H9 (cell line): Measurements from ENCODE around the gene TBC1D5. TPM values are rescaled to one million over a fixed set of nuclear protein-coding genes. Genes with fewer than 3 reads are reported as not detected.

Experiments
- DNase-seq: peaks from one replicate; pipeline ENCODE4 v3.0.0-alpha.2; 2017
- H2AFZ ChIP-seq: one replicate; pipeline ENCODE4 v1.6.1; 2013; ENCODE audit warnings: mild to moderate bottlenecking, low read length, control low read depth, moderate library complexity
- H2AK5ac ChIP-seq: 2 replicates; pipeline ENCODE4 v1.6.1; 2013; ENCODE audit warnings: low read length, control low read depth, mixed read lengths; ENCODE audit not compliant: insufficient read length
- H2BK120ac ChIP-seq: one replicate; pipeline ENCODE4 v1.6.1; 2013; ENCODE audit warnings: low read depth, mild to moderate bottlenecking, low read length, control low read depth, inconsistent platforms; ENCODE audit not compliant: poor library complexity, severe bottlenecking
- H2BK12ac ChIP-seq: 2 replicates; pipeline ENCODE4 v1.6.1; 2013; ENCODE audit warnings: low read length, control low read depth, mixed read lengths, low read depth; ENCODE audit not compliant: insufficient read length
- H2BK15ac ChIP-seq: 2 replicates; pipeline ENCODE4 v1.6.1; 2013; ENCODE audit warnings: low read depth, low read length, control low read depth
- H2BK20ac ChIP-seq: one replicate; pipeline ENCODE4 v1.6.1; 2013; ENCODE audit warnings: low read depth, mild to moderate bottlenecking, low read length, control low read depth, inconsistent platforms; ENCODE audit not compliant: poor library complexity, severe bottlenecking
- H2BK5ac ChIP-seq: 2 replicates; pipeline ENCODE4 v1.6.1; 2013; ENCODE audit warnings: low read length, control low read depth, mixed read lengths; ENCODE audit not compliant: insufficient read length
- H3K14ac ChIP-seq: 2 replicates; pipeline ENCODE4 v1.6.1; 2013; ENCODE audit warnings: low read length, control low read depth; ENCODE audit not compliant: insufficient read depth
- H3K18ac ChIP-seq: 2 replicates; pipeline ENCODE4 v1.6.1; 2013; ENCODE audit warnings: low read depth, mild to moderate bottlenecking, mixed read lengths, low read length, control low read depth; ENCODE audit not compliant: insufficient read length
- H3K23ac ChIP-seq: 2 replicates; pipeline ENCODE4 v1.6.1; 2013; ENCODE audit warnings: low read length, control low read depth, mixed read lengths, low read depth; ENCODE audit not compliant: insufficient read length
- H3K23me2 ChIP-seq: 2 replicates; pipeline ENCODE4 v1.6.1; 2013; ENCODE audit warnings: low read depth, mild to moderate bottlenecking, mixed read lengths, low read length, control low read depth; ENCODE audit not compliant: insufficient read length, poor library complexity, severe bottlenecking
- H3K27ac ChIP-seq: 2 replicates; pipeline ENCODE4 v1.5.1; 2013; ENCODE audit warnings: low read length, control low read depth, mixed read lengths, low read depth; ENCODE audit not compliant: insufficient read length
- H3K27me3 ChIP-seq: 2 replicates; pipeline ENCODE4 v1.6.1; 2013; ENCODE audit warnings: low read length, control low read depth, inconsistent platforms; ENCODE audit not compliant: insufficient read depth
- H3K4ac ChIP-seq: 2 replicates; pipeline ENCODE4 v1.6.1; 2013; ENCODE audit warnings: low read depth, mild to moderate bottlenecking, control low read depth, inconsistent platforms, low read length, moderate library complexity
- H3K4me1 ChIP-seq: 2 replicates; pipeline ENCODE4 v1.6.1; 2013; ENCODE audit warnings: low read length, control low read depth, inconsistent platforms; ENCODE audit not compliant: insufficient read depth
- H3K4me2 ChIP-seq: 2 replicates; pipeline ENCODE4 v1.6.1; 2013; ENCODE audit warnings: low read length, control low read depth, mixed read lengths; ENCODE audit not compliant: insufficient read length, insufficient read depth
- H3K56ac ChIP-seq: 2 replicates; pipeline ENCODE4 v1.6.1; 2013; ENCODE audit warnings: low read depth, mild to moderate bottlenecking, mixed read lengths, low read length, control low read depth; ENCODE audit not compliant: insufficient read length
- H3K79me1 ChIP-seq: 2 replicates; pipeline ENCODE4 v1.6.1; 2013; ENCODE audit warnings: low read depth, mild to moderate bottlenecking, moderate library complexity, low read length, control low read depth, inconsistent platforms; ENCODE audit not compliant: insufficient read depth, poor library complexity, severe bottlenecking
- H3K79me2 ChIP-seq: 2 replicates; pipeline ENCODE4 v1.6.1; 2013; ENCODE audit warnings: low read length, control low read depth, inconsistent platforms; ENCODE audit not compliant: insufficient read depth
- H3K9ac ChIP-seq: 2 replicates; pipeline ENCODE4 v1.6.1; 2013; ENCODE audit warnings: low read length, control low read depth, mixed read lengths; ENCODE audit not compliant: insufficient read length; ENCODE audit errors: extremely low read depth
- H3K9me3 ChIP-seq: one replicate; pipeline ENCODE4 v1.6.1; 2013; ENCODE audit warnings: low read depth, low read length, inconsistent platforms; ENCODE audit not compliant: control insufficient read depth
- H3T11ph ChIP-seq: one replicate; pipeline ENCODE4 v1.6.1; 2013; ENCODE audit warnings: mild to moderate bottlenecking, low read length, control low read depth, inconsistent platforms
- H4K20me1 ChIP-seq: one replicate; pipeline ENCODE4 v1.6.1; 2013; ENCODE audit not compliant: control insufficient read depth, insufficient read length, insufficient read depth
- H4K5ac ChIP-seq: 2 replicates; pipeline ENCODE4 v1.6.1; 2013; ENCODE audit warnings: low read depth, mild to moderate bottlenecking, mixed read lengths, low read length, control low read depth; ENCODE audit not compliant: insufficient read length
- H4K8ac ChIP-seq: replicated peaks from 2 replicates; pipeline ENCODE4 v1.6.1; 2013; ENCODE audit warnings: low read length, control low read depth, mixed read lengths, low read depth; ENCODE audit not compliant: insufficient read length
- H4K91ac ChIP-seq: 2 replicates; pipeline ENCODE4 v1.6.1; 2013; ENCODE audit warnings: low read depth, mild to moderate bottlenecking, moderate library complexity, mixed read lengths, low read length, control low read depth; ENCODE audit not compliant: insufficient read length
- H3K27ac Mint-ChIP-seq, 3 experiments: 2 replicates in 2 of 3; 3 replicates in 1 of 3; pipeline ENCODE4 v1.8.0; 2020 to 2021; ENCODE audit warnings: mixed read lengths in 3 of 3, mild to moderate bottlenecking in 1 of 3, moderate library complexity in 1 of 3
- H3K27me3 Mint-ChIP-seq: 2 replicates; pipeline ENCODE4 v1.8.0; 2021; ENCODE audit warnings: low read depth, mild to moderate bottlenecking, moderate library complexity, mixed read lengths
- H3K36me3 Mint-ChIP-seq, 3 experiments: 2 replicates in 2 of 3; 3 replicates in 1 of 3; pipeline ENCODE4 v1.8.0; 2020 to 2021; ENCODE audit warnings: low read depth in 3 of 3, mixed read lengths in 3 of 3; ENCODE audit not compliant: insufficient read depth in 1 of 3
- H3K4me1 Mint-ChIP-seq, 2 experiments: 2 replicates each; pipeline ENCODE4 v1.8.0; 2020; ENCODE audit warnings: mixed read lengths in 2 of 2
- H3K4me3 Mint-ChIP-seq, 2 experiments: 2 replicates in 1 of 2; 3 replicates in 1 of 2; pipeline ENCODE4 v1.8.0; 2020 to 2021; ENCODE audit warnings: mild to moderate bottlenecking in 2 of 2, mixed read lengths in 2 of 2, moderate library complexity in 1 of 2
- H3K9me3 Mint-ChIP-seq, 2 experiments: 2 replicates in 1 of 2; 3 replicates in 1 of 2; pipeline ENCODE4 v1.8.0; 2020; ENCODE audit warnings: mild to moderate bottlenecking in 2 of 2, mixed read lengths in 2 of 2, moderate library complexity in 1 of 2
- WGBS: extraction: QIAGEN DNeasy Blood & Tissue Kit; methylation state at CpG from one replicate; pipeline ENCODE4 v1.1.7; 2013; ENCODE audit warnings: missing lambda C conversion rate, low lambda C conversion rate, mixed read lengths; ENCODE audit not compliant: insufficient read length; ENCODE audit errors: extremely low coverage; 5-methylcytosine and 5-hydroxymethylcytosine counted together
- total RNA-seq: library from RNA; stranded (reverse); gene quantifications from 2 replicates; pipeline ENCODE4 v1.2.1, GENCODE V29; 2021
- TF ChIP-seq, protein P1 (sequence below): fragments of 200-600 bp; sonication (generic); conservative IDR thresholded peaks from 3 replicates; pipeline ENCODE4 v1.8.0; 2021; ENCODE audit warnings: antibody characterized with exemption, mild to moderate bottlenecking

Gene TBC1D5
- total RNA-seq, 1 experiment from 2014 or later, result 25.0 TPM

DNA sequence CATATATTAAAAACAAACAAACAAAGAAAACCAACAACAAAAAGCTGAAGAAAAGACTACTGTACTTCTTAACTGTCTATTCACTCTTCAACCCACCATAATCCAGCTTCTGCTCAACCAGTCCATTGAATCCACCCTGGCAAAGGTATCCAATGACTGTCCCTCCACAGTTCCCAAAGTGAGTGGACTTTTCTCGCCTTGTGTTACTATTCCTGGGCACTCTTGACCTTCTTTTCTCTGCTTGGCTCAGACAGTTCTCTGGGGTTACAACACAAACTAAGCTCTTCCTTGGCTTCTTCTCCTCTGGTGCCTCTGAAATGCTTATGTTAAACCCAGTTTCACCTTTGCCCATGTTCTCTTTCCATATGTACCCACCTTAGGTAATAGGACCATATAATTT is 437.5 kb downstream of the TBC1D5 start:
- Histone ChIP-seq H3K23me2 (no peaks in the 10 kb centered on the region), H3K4ac (no peak overlapping the region), H3K9ac (no peak overlapping the region), H3K27me3 (no peaks in the 10 kb centered on the region), H3T11ph (no peak overlapping the region), H2BK120ac (no peak overlapping the region), H2AFZ (no peak overlapping the region), H2AK5ac (no peak overlapping the region), H3K4me1 (no peaks in the 10 kb centered on the region), H3K27ac (no peak overlapping the region), H3K4me2 (no peak overlapping the region), H3K23ac (no peak overlapping the region), H3K9me3 (no peaks in the 10 kb centered on the region), H2BK20ac (no peak overlapping the region), H4K5ac (no peak overlapping the region), H2BK12ac (no peak overlapping the region), H3K79me2 (no peaks in the 10 kb centered on the region), H3K56ac (no peak overlapping the region), H2BK15ac (no peak overlapping the region), H2BK5ac (no peak overlapping the region), H4K20me1 (no peaks in the 10 kb centered on the region), H3K79me1 (no peaks in the 10 kb centered on the region), H3K18ac (no peak overlapping the region), H4K91ac (no peak overlapping the region), H3K14ac (no peak overlapping the region), H4K8ac (no peak overlapping the region)
- TF ChIP-seq, protein P1, sequence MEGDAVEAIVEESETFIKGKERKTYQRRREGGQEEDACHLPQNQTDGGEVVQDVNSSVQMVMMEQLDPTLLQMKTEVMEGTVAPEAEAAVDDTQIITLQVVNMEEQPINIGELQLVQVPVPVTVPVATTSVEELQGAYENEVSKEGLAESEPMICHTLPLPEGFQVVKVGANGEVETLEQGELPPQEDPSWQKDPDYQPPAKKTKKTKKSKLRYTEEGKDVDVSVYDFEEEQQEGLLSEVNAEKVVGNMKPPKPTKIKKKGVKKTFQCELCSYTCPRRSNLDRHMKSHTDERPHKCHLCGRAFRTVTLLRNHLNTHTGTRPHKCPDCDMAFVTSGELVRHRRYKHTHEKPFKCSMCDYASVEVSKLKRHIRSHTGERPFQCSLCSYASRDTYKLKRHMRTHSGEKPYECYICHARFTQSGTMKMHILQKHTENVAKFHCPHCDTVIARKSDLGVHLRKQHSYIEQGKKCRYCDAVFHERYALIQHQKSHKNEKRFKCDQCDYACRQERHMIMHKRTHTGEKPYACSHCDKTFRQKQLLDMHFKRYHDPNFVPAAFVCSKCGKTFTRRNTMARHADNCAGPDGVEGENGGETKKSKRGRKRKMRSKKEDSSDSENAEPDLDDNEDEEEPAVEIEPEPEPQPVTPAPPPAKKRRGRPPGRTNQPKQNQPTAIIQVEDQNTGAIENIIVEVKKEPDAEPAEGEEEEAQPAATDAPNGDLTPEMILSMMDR, result no peak
- Mint-ChIP-seq H3K27ac (peak overlapping the region in 1 of 3 experiments; percentile 66; a peak in 2 of 7 replicates), H3K27me3 (no peaks in the 10 kb centered on the region), H3K36me3 (no peaks in the 10 kb centered on the region), H3K4me1 (no peaks in the 10 kb centered on the region), H3K4me3 (no peak overlapping the region), H3K9me3 (no peaks in the 10 kb centered on the region)
- no CpG with 5 or more reads among the region's 1 CpG for WGBS
- no peak for DNase-seq
